ENCODE measurements around the gene PLCH1.
"Not testable (repeated sequence)": the region's sequence is repeated elsewhere in the genome, so short reads cannot be mapped to it uniquely, and the experiment has no call there.

PLCH1 gene

GRCh38 chr3:155643581-155644165, 101.2 kb downstream of the PLCH1 start:
- no peak for FAIRE-seq

- FAIRE-seq: no peak
These were observed 102.9 kb downstream of the PLCH1 start for GRCh38 chr3:155641956-155642355.

- no peak for FAIRE-seq
These were observed 104.8 kb downstream of the PLCH1 start for GRCh38 chr3:155640098-155640497.

DNA sequence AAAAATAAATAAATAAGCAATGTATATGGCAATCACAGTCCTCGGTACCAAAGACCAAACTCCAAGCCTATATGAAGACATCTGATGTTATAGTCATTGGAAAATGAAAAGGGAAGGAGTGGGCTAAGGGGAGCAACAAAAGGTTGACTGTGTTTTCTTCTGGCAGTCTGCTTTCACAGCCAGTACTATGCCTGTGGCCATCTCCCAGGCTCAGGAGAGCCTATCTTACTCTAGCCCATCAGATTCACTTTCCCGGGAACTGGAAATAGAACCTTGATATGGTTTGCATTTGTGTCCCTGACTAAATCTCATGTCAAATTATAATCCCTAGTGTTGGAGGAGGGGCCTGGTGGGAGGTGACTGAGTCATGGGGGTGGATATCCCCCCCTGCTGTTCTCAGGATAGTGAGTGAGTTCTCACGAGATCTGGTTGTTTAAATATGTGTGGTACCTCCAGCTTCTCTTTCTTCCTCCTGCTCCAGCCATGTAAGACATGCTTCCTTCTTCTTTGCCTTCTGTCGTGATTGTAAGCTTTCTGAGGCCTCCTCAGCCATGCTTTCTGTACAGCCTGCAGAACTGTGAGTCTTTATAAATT, 105.3 kb downstream of the PLCH1 start:
- FAIRE-seq: no peak

- FAIRE-seq: not testable (repeated sequence)
These were observed 106.4 kb downstream of the PLCH1 start for GRCh38 chr3:155638461-155638860.

- no peak for FAIRE-seq
These were observed 107.3 kb downstream of the PLCH1 start for GRCh38 chr3:155637567-155637966.

DNA sequence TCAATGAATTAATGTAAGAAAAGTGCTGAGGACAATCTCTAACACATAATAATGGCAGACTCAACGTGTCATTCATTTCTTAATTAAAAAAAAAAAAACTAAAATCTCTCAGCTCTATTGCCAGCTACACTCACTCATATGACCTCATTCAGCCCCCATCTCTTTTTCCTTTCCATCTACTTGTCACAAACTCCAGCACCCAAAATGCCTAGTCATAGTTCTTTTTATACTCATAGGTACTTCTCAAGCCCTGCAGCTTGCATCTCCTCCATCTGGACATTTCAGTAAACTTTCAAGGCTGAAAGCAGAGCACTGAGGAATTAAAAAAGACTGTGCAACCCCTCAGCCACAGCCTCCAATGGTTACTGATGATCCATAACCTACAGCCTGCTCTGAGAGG, 109.8 kb downstream of the PLCH1 start:
- no peak for FAIRE-seq

DNA sequence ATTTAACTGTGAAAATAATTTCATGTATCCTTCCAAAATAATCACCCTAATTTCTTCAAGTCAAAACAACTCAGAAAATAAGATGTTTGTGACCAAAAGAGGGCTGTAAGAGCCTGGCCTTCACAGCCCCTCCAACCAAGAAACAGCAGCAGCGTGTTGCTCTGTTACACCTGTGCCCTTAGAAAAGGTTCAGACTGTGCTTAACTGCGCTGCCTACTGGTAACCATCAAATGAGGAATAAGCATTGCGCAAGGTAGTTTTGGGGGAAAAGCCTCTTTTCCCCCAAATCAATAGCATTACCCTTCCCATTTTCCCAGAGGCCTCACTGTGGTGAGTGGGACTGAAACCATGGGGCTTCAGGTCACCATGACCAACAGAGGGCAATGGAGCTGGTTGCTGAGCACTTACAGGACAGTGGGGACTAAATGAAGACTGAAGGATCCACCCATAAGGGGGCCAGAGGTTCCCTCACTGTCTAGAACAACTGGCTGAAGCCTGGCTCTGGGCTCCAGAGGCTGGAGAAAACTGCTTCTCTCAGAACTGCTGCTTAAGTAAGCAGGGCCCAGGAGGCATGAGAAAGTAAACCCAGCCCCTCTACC, 110.7 kb downstream of the PLCH1 start:
- no peak for FAIRE-seq

DNA sequence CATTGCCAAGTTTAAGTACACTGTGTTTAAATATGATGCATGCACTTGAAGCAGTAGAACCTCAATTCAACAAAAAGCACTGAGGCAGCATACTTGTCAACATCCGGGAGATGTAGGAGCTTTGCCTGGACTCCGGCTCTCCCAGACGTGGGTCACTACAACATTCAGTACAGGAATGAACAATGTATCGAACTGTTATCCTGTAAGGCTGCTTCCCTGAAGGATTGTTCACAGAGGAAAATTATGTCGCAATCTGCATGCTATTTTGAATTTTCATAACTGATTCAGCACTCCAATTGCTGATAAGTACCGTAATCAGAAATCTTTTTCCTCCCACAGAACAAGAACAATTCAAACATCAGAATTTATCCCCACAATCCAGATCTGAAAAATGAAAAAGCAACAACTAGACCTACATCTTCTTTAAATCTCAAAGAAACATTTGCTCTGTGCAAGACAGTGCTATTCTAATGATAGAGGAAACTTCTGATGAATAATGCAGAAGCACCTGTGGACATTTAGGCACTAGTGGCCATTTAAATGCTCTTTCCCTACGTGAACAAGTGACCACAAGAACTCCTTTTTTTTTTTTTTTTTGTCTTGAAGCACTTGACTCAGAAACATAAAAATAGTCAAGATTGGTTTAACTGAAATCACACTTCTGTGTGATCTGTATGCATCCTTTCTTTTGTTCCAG, 113.4 kb downstream of the PLCH1 start:
- no peak for FAIRE-seq

DNA sequence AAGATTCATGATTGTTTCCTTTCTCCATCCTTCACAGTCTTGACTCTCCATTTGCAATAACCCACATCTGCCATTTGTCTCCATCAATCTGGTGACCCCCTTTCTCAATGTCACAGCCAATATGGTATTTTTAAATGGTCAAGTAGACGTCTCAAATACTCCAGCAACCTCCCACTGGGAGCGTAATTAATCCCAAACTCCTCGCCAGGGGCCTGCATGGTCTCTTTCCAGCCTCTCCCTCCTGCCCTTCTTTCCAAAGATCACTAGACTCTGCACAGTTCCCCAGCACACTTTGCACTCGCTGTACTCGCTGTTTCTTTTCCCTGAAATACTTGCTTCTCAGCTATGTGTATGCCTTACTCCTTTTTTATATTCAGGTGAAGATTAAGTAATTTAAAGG, 115.3 kb downstream of the PLCH1 start:
- FAIRE-seq: no peak

DNA sequence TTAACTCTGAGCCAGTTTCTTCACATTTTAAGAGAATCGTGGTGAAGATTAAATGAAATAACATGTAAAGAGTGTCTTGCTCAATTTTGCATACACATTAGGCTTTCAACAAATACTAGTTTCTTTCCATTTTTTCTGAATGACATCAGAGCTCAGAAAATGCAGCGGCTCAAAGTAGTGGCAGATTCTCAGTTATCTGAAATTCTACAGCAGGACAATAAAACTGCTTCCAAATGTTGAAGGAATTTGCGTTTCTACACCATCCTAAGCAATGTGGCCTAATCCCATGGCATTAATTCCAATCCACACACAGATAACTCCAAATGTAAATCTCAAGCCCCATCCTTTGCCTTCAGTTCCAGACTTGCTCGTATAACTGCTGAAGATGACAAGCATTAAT, 115.8 kb downstream of the PLCH1 start:
- FAIRE-seq: no peak

GRCh38 chr3:155622647-155623046, 122.2 kb downstream of the PLCH1 start:
- FAIRE-seq: not testable (repeated sequence)

- FAIRE-seq: not testable (repeated sequence)
These were observed 124.3 kb downstream of the PLCH1 start for GRCh38 chr3:155620552-155620951.

DNA sequence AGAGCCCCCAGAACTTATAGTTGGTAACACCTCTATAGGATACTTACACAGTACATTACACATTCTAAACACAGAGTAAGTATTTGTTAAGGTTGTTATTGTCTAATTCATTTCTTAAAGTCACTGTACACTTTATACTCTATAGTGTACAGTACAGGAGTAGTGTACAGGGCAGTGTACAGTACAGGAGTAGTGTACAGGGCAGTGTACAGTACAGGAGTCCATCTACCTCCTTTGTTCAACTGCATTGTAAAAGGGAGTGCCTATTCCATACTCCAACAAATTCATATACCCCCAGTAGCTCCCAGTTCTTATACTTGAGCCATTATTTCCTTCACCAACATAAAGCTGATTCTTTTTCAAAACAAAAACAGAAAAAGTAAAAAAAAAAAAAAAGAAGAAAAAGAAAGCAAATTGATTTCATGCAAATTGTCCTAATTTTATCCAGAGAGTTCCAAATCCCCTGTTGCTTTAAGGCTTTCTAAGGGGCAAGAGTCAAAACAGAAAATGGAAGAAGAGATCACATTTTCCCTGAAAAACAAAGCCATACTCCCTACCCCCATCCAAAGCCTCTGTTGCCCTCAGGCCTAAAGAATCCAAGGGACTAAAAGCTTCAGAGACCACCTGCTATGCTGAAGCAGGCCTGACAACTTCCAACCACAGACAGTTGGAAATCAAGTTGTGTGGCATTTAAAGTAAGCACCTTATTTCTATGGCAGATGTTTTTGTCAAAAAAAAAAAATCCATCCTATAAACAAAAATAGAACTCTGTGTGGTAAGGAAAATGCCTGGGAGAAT, 125.6 kb downstream of the PLCH1 start:
- FAIRE-seq: no peak

DNA sequence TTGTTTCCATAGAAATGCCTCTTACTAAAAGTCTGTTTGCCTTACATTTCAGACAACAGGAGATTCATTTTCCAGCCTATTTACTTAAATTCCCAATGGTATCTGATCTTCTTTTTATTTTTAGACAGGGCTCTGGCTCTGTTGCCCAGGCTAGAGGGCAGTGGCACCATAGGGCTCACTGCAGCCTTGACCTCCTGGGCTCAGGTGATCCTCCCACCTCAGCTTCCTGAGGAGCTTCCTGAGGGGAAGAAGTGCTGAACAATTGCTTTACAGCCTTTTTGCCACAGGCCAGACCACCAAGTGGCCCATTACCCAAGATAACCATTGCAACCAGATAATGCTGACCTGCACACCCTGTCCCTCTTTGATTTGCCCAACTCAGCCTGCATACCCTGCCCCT, 126.3 kb downstream of the PLCH1 start:
- FAIRE-seq: no peak

GRCh38 chr3:155617346-155617925, 127.4 kb downstream of the PLCH1 start:
- no peak for FAIRE-seq

DNA sequence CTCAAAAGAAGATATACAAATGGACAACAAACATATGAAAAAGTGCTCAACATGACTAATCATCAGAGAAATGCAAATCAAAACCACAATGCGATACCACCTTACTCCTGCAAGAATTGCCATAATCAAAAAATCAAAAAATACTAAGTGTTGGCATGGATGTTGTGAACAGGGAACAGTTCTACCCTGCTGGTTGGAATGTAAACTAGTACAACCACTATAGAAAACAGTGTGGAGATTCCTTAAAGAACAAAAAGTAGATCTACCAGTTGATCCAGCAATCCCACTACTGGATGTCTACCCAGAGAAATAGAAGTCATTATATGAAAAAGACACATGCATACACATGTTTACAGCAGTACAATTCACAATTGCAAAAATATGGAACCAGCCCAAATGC, 129.7 kb downstream of the PLCH1 start:
- not testable (repeated sequence) for FAIRE-seq

DNA sequence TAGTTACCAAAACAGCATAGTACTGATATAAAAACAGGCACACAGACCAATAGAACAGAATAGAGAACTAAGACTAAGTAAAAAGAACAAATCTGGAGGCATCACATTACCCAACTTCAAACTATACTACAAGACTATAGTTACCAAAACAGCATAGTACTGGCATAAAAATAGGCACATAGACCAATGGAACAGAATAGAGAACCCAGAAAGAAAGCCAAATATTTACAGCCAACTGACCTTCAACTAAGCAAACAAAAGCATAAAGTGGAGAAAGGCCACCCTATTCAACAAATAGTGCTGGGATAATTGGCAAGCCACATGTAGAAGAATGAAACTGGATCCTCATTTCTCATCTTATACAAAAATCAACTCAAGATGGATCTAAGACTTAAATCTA, 130.5 kb downstream of the PLCH1 start:
- not testable (repeated sequence) for FAIRE-seq

DNA sequence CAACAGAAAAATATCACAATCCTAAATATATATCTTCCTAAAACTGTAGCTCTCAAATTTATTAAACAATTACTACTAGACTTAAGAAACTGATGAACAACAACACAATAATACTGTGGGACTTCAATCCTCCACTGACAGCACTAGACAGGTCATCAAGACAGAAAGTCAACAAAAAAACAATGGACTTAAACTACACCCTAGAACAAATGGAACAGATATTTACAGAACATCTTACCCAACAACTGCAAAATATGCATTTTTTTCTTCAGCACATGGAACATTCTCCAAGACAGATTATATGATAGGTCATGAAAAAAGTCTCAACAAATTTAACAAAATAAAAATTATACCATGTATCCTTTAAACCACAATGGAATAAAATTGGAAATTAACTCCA, 133.4 kb downstream of the PLCH1 start:
- no peak for FAIRE-seq

DNA sequence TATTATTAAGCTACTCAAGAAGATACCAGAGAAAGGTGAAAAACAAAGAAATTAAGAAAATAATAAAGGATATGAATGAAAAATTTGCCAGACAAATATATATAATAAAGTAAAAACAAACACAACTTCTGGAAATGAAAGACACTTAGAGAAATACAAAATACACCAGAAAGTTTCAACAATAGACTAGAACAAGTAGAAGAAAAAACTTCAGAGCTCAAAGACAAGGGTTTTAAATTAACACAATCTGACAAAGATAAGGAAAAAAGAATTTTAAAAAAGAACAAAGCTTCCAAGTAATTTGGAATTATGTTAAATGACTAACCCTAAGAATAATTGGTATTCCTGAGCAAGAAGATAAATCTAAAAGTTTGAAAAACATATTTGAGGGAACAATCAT, 135.3 kb downstream of the PLCH1 start:
- no peak for FAIRE-seq

DNA sequence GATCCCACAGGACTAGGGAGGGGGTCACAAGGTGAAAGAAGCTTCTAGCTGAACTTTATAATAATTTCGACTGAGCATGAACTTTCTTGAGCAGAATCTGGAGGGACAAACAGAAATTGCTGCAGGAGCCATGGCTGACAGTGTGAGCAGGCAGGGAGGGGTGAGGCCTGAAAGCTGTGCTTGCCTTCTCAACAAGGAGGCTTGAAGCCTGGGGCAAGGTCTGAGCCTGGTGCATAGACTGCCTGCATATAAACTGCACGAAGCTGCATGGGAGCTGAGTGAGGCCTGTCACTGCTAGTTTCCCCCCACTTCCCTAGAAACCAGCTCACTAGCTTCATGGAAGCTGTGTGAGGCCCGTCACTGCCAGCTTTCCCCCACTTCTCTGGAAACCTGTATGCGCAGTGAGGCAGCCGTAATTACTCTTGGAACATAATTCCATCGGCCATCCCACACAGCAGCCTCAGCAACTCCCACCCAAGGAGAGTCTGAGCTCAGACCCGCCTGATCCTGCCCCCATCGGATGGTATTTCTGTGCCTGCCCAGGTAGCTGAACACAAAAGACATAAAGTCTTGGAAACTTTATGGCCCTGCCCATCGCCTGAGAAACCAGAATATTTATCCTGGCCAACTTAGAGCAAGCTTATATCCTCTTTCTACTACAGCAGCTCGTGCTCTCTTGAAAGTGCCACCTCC, 136.5 kb downstream of the PLCH1 start:
- FAIRE-seq: no peak

- FAIRE-seq: no peak
These were observed 137.1 kb downstream of the PLCH1 start for GRCh38 chr3:155607761-155608160.
